ENCODE measurements around the gene LRMDA.

DNA sequence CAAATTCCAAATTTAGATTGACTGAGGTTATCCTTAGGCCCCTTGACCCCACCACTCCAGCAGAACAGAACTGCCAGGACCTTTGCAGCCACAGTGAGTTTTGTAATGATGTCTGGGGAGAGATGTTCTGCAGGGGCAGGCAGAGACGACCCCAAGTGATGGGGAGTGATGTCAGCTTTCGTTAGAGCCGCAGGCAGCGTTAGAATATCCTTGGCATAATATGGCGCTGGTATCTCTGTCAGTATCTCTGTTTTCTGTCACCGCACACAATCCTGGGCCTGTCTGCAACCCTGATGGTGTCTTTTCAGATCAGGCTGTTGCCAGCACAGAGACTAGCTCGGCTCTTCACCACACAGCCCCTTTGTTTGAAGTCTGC is 1122.6 kb downstream of the LRMDA start:
- TF ChIP-seq, protein P1, sequence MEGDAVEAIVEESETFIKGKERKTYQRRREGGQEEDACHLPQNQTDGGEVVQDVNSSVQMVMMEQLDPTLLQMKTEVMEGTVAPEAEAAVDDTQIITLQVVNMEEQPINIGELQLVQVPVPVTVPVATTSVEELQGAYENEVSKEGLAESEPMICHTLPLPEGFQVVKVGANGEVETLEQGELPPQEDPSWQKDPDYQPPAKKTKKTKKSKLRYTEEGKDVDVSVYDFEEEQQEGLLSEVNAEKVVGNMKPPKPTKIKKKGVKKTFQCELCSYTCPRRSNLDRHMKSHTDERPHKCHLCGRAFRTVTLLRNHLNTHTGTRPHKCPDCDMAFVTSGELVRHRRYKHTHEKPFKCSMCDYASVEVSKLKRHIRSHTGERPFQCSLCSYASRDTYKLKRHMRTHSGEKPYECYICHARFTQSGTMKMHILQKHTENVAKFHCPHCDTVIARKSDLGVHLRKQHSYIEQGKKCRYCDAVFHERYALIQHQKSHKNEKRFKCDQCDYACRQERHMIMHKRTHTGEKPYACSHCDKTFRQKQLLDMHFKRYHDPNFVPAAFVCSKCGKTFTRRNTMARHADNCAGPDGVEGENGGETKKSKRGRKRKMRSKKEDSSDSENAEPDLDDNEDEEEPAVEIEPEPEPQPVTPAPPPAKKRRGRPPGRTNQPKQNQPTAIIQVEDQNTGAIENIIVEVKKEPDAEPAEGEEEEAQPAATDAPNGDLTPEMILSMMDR (IDR thresholded peaks at IDR 0.05) = no peak
- no peak for TF ChIP-seq EP300 (IDR thresholded peaks at IDR 0.05)
